Measurements from ENCODE around the gene OR8B8.
A peak's percentile ranks its signal among the peaks of the same experiment; 100 is the strongest.
"Not testable (repeated sequence)": the region's sequence is repeated elsewhere in the genome, so short reads cannot be mapped to it uniquely, and the experiment has no call there.

The OR8B8 gene

GRCh38 chr11:124441081-124441480, 4.4 kb downstream of the OR8B8 start:
- no peak for DNase-seq

GRCh38 chr11:124440608-124441007, 4.9 kb downstream of the OR8B8 start:
- DNase-seq: no peak

- DNase-seq: no peak
Observed at GRCh38 chr11:124434699-124435098, 10.8 kb downstream of the OR8B8 start.

GRCh38 chr11:124429599-124429998, 15.9 kb downstream of the OR8B8 start:
- DNase-seq: no peak

GRCh38 chr11:124424384-124424921, 21.0 kb downstream of the OR8B8 start, which contains the start of gene OR8B4:
OR8B4 (minus strand) TSS chr11:124424871; CDS start chr11:124424871, 0 bp downstream.
- no peak for DNase-seq

GRCh38 chr11:124421043-124421442, 24.5 kb downstream of the OR8B8 start:
- no peak for DNase-seq

GRCh38 chr11:124415356-124415923, 30.1 kb downstream of the OR8B8 start:
- no peak for DNase-seq

- no peak for DNase-seq
Observed at GRCh38 chr11:124409906-124410305, 35.6 kb downstream of the OR8B8 start.

GRCh38 chr11:124405581-124405980, 39.9 kb downstream of the OR8B8 start:
- DNase-seq: no peak

- DNase-seq: not testable (repeated sequence)
Observed at GRCh38 chr11:124403186-124403585, 42.3 kb downstream of the OR8B8 start.

- DNase-seq: peak; percentile 44
Observed at GRCh38 chr11:124402326-124402922, 43.1 kb downstream of the OR8B8 start.

- no peak for DNase-seq
Observed at GRCh38 chr11:124398924-124399323, 46.6 kb downstream of the OR8B8 start, which contains the start of gene OR8B3. OR8B3 (minus strand) TSS chr11:124399024; CDS start chr11:124397351, 1,673 bp downstream.

- not testable (repeated sequence) for DNase-seq
Observed at GRCh38 chr11:124396847-124397246, 48.6 kb downstream of the OR8B8 start.

GRCh38 chr11:124394408-124394807, 51.1 kb downstream of the OR8B8 start:
- DNase-seq: no peak

Data from stimulated activated CD4-positive, alpha-beta T cell treated with anti-CD3 and anti-CD28 coated beads, Interleukin-4, amount 100 ng/mL, for 24 hours (primary cell).